ENCODE results near the gene ALB.

The ALB gene

GRCh38 chr4:73450398-73451004 lies 46.4 kb downstream of the ALB start:
- in situ Hi-C loops (cut with MboI; ENCODE audit: low sequenced_read_pairs), result no loop called here

DNA sequence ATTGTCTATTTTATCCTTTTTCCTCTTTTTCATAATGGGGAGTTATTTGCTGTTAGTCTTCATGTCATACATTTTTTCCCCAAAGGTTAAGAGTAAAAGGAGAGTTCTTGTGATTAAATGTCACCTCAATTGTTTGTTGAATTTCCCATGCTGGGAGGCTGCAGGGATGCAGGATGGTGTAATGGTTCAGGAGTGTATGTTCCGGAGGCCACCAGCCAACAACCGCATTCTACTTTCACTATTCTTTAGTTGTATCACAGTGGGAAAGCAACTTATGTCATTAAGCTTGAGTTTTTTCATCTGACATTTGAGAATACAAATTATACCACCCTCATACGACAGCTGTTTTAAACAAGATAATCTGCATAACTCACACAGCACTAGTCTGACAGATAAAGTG lies 47.3 kb downstream of the ALB start:
- in situ Hi-C loops (cut with MboI; ENCODE audit: low sequenced_read_pairs), result no loop called here

- in situ Hi-C loops (cut with MboI; ENCODE audit: low sequenced_read_pairs), result no loop called here
Measured at GRCh38 chr4:73451981-73452747, 48.1 kb downstream of the ALB start.

GRCh38 chr4:73452953-73453700 lies 49.0 kb downstream of the ALB start:
- in situ Hi-C loops (cut with MboI; ENCODE audit: low sequenced_read_pairs), result no loop called here

GRCh38 chr4:73453701-73454005 lies 49.6 kb downstream of the ALB start:
- in situ Hi-C loops (cut with MboI; ENCODE audit: low sequenced_read_pairs), result no loop called here

- in situ Hi-C loops (cut with MboI; ENCODE audit: low sequenced_read_pairs), result no loop called here
Measured at GRCh38 chr4:73454920-73455319, 50.8 kb downstream of the ALB start.

- in situ Hi-C loops (cut with MboI; ENCODE audit: low sequenced_read_pairs), result no loop called here
Measured at GRCh38 chr4:73456177-73457022, 52.3 kb downstream of the ALB start.

DNA sequence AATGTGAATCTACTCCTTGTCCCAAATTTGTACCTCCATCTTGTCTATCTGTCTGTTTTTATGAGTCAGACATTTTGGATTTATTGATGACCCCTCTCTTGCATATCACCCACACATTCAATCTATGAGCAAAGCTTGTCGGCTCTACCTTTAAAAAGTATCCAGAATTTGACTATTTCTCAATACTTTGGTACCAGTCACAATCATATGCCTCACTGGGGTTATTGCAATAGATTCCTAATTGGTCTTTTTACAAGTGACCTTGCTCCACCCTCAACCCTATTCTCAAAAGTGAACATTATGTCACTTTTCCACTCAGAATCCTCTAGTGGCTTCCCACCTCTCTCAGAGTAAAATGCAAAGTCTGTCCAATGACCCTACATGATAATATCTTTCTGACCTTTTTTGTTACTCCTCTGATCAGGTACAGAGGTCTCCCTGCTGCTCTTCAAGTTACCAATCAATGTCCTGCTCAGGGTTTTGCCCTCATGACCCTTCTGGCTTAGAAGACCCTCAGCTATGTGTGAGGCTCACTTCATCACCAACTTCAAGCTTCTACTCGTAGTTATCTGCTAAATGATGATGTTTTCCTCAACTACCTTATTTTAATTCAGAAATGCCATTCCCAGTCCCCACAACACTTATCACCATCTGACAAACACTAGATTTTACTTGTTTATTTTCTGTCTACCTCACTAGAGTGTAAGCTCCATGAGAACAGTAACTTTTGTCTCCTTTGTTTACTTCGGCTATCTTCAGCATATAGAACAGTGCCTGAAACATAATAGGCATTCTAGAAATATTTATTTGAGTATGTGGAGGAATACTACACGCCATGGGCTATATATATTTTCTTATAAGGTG lies 54.3 kb downstream of the ALB start:
- in situ Hi-C loops (cut with MboI; ENCODE audit: low sequenced_read_pairs), result no loop called here

- in situ Hi-C loops (cut with MboI; ENCODE audit: low sequenced_read_pairs), result no loop called here
Measured at GRCh38 chr4:73459048-73459421, 54.9 kb downstream of the ALB start.

DNA sequence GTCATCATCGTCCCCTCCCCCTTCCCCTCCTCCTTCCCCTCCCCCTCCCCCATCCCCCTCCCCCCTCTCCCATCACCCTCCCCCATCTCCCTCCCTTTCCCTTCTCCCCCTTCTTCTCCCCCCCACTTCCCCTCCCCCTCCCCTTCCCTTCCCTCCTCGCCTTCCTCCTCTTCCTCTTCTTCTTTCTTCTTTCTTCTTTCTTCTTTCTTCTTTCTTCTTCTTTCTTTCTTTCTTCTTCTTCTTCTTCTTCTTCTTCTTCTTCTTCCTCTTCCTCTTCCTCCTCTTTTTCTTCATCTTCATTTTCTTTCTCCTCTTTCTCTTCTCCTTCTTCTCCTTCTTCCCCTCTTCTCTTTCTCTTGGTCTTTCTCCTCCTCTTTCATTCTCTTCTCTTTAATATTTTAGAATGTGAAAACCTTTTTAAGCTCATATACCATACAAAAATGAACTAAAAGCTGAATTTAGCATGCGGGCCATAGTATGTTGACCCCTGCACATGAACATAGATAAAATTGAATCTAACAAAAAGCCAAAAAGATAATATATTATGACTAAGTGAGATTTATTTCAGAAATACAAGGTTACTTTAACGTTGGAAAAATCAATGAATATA lies 56.9 kb downstream of the ALB start:
- in situ Hi-C loops (cut with MboI; ENCODE audit: low sequenced_read_pairs), result no loop called here

DNA sequence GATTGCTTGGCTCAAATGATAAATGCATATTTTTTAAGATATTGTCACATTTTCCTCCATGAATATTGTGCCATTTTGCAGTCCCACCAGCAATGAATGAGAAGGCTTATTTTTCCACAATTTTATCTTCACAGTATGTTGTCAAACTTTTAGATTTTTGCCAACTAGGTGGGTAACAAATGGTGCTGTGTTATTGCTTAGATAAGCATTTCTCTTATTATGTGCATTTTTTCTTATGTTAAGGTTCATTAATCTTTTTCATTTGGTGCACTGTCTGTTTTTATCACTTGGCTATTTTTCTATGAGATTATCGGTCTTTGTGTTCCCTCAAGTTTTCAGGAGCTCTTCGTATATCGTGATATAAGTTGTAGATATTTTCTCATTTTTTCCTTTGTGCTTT lies 64.1 kb downstream of the ALB start:
- in situ Hi-C loops (cut with MboI; ENCODE audit: low sequenced_read_pairs), result no loop called here

- in situ Hi-C loops (cut with MboI; ENCODE audit: low sequenced_read_pairs), result no loop called here
Measured at GRCh38 chr4:73470728-73471127, 66.6 kb downstream of the ALB start.

All from HL-60/S4 treated with phorbol 12-myristate 13-acetate at 8.2 ng/mL for 4 days and 3 days (cell line).